HG03460 (cell line): ENCODE measurements around the gene CAPZB.
"Not testable (repeated sequence)": the region's sequence is repeated elsewhere in the genome, so short reads cannot be mapped to it uniquely, and the experiment has no call there.

Experiments used
- ATAC-seq: cut with Tn5 transposase; IDR thresholded peaks from one replicate; pipeline ENCODE4 v1.9.1; 2021; ENCODE audit not compliant: unreplicated experiment

The CAPZB gene

DNA sequence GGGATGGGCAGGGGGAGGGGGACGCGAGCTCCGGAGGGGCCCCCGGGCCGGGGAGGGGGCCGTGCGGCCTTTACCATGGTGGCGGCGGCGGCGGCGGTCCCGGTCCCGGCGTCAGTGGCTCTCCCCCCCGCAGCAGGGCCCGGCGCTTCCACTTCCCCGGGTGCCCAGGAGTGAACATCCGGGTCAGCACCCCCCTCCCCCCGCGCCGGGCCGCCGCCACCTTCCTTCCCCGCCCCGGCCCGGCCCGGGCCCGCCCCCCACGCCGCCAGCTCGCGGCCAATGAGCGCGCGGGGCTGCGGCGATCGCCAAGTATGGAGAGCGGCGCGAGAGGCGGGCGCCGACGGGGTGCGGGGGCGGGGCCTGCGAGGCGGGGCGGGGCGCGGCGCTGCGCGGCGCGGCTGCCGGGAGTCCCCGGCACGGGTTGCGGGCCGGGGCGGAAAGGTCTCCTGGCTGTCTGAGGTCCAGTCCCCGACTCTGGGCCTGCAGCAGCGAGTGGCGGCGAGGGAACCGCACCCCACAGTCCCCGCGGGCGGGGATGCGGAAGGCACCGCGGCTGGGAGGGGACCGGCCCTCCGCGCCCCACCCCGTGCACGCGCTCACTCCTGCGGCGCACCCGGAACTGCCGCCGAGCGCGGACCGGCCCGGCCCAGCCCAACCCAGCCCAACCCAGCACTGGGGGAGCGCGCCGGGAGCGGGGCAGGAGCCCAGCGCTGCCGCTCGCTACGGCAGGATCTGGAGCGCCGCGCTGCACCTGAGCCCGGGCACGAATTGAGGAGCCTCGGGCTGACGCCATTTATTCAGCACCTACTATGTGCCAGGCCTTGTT, at the start of gene CAPZB:
TSS of gene CAPZB (minus strand) at position 178 of the 826 bp plus-strand sequence. CDS start at position 77, 101 bp downstream.
- peak; percentile 72 for ATAC-seq

GRCh38 chr1:19534281-19534680, 48.9 kb upstream of the CAPZB start:
- ATAC-seq: no peak

- no peak for ATAC-seq
These were observed 48.3 kb upstream of the CAPZB start for GRCh38 chr1:19533626-19534025.

- ATAC-seq: no peak
These were observed 47.2 kb upstream of the CAPZB start for GRCh38 chr1:19532519-19532918.

DNA sequence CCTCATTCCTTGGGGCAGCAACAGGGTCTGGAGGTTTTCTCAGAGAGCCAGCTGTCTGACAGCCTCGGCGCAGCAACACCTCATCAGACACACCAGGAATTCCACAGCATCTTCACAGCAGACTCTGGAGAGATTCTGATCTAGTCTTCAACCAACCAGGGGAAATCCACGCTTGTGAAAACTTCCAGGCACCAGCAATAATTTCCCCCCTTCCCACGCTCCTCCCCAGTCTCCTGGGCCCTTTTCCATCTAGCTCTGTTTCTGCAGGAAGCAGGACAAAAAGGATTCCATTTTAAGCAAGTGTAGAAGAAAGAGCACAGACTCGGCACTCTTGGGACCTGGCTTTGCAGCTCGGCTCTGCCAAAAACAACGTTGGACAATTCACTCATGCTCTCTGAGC, 44.3 kb upstream of the CAPZB start:
- ATAC-seq: no peak

DNA sequence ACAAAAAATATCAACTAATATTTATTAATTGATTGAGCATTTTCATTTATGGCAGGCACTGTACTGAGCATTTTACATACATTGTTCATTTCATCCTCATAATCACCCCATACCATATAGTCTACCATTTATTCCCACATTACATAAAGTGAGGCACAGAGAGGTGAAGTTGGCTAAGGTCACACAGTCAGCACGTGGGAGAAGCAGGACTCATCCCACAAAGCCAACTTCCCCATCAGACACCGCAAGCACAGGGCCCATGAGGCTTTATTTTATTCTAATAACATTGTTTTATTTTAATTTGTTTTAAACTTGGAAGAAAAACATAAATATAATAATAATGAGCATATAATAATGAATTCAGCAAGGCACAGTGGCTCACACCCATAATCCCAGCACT, 43.1 kb upstream of the CAPZB start:
- no peak for ATAC-seq

GRCh38 chr1:19525607-19526545, 40.5 kb upstream of the CAPZB start:
- ATAC-seq: no peak

DNA sequence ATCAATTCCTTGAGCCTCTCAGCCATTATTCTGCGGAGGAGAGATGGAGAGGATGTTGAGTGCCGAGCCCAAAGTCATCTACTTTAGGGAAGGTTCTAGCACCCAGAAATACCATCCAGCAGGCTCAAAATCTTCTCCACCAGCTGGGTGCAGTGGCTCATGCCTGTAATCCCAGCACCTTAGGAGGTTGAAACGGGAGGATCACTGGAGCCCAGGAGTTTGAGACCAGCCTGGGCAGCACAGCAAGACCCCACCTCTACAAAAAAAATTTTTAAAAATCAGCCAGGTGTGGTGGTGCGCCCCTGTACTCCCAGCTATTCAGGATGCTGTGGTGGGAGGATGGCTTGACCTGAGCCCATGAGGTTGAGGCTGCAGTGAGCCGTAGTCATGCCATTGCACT, 39.5 kb upstream of the CAPZB start:
- no peak for ATAC-seq

DNA sequence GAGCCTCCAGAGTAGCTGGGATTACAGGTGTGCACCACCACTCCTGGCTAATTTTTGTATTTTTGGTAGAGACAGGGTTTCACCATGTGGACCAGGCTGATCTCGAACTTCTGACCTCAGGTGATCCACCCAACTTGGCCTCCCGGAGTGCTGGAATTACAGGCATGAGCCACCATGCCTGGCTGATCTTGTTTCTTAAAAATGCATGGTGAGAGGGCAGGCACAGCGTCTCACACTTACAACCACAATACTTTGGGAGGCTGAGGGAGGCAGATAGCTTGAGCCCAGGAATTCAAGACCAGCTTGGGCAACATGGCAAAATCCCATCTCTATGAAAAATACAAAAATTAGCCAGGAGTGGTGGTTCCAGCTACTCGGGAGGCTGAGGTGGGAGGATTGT, 37.2 kb upstream of the CAPZB start:
- not testable (repeated sequence) for ATAC-seq

DNA sequence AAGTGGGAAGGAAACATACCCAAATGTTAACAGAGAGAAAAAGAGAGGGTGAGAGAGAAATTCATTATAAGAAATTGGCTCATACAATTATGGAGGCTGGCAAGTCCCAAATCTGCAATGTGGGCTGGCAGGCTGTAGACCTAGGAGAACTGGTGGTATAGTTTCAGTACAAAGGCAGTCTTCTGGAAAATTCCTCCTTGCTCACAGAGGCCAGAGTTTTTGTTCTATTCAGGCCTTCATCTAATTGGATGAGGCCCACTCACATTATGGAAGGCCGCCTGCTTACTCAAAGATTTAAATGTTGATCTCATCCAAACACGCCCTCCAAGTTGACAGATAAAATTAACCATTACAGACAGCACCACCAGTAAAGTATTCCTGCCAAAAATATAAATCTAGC, 36.1 kb upstream of the CAPZB start:
- ATAC-seq: no peak

DNA sequence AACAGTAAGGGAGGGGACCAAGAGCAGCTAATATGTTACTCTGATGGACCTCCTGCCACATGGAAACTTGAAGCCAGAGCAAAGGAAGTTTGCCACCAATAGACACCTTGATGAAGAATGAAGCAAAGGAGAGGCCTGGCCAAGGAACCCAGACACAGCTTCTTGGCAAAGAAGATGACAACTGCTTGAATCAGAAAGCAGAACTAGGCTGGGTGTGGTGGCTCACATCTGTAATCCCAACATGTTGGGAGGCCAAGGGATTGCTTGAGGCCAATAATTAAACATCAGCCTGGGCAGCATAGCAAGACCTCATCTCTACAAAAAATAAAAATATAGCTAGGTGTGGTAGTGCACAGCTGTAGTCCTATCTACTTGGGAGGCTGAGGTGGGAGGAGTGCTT, 31.7 kb upstream of the CAPZB start:
- ATAC-seq: no peak

- no peak for ATAC-seq
These were observed 29.9 kb upstream of the CAPZB start for GRCh38 chr1:19515201-19515600.

DNA sequence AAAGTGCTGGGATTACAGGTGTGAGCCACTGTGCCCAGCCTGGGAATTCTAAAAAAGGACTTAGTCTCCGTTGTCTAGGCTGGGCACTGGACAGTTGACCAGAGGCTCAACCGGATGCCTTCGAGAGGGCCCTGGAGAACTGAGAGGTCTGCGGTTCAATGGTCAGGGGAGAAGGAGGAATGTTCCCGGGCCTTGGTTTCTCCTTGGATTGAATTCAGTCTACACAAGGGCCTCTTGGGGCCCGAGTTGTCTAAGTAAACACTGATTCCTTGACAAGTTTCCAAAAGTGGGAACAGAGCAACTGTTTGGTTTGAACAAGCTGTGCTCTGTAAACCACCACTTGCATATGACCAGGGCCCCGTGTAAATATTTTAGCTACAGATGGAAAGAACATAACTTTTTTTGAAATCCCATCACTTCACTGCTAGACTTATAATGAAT, 29.1 kb upstream of the CAPZB start:
- no peak for ATAC-seq

DNA sequence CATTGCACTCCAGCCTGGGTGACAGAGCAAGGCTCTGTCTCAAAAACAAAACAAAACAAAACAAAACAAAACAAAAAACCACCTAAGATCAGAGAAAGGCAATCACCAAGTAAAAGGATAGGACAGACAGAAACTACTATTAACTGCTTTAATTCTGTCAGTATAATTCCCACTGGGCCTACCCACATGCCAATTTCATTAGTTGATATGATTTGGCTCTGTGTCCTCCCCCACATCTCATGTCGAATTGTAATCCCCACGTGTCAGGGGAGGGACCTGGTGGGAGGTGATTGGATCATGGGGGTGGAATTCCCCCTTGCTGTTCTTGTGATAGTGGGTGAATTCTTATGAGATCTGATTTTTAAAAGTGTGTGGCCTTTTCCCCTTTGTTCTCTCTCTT, 27.2 kb upstream of the CAPZB start:
- ATAC-seq: no peak

GRCh38 chr1:19511116-19511515, 25.8 kb upstream of the CAPZB start:
- ATAC-seq: no peak

GRCh38 chr1:19509647-19510046, 24.3 kb upstream of the CAPZB start:
- not testable (repeated sequence) for ATAC-seq

- ATAC-seq: no peak
These were observed 22.2 kb upstream of the CAPZB start for GRCh38 chr1:19507516-19507915.

- no peak for ATAC-seq
These were observed 20.5 kb upstream of the CAPZB start for GRCh38 chr1:19505693-19506457.

GRCh38 chr1:19504796-19505692, 19.7 kb upstream of the CAPZB start:
- ATAC-seq: no peak

DNA sequence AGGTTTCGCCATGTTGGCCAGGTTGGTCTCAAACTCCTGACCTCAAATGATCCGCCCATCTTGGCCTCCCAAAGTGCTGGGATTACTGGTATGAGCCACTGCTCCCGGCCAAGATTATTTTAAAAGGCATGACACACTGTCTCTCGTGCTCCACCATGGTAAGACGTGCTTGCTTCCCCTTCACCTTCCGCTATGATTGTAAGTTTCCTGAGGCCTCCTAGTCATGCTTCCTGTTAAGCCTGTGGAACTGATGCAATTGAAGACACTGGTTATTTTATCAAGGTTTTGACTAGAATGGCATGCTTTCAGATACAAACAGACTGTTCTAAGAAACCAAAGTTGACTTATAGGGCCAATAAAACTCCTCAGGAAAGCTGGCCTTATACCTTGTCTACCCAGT, 16.9 kb upstream of the CAPZB start:
- ATAC-seq: not testable (repeated sequence)
